Upper lobe of right lung (tissue), 1 donor: ENCODE results near the gene NAGS. TPM values are rescaled to one million over a fixed set of nuclear protein-coding genes. Genes with fewer than 3 reads are reported as not detected.

Experiments
- ATAC-seq: fragments of 200-7000 bp; cut with Tn5 transposase; one replicate; pipeline ENCODE4 v1.9.1; 2020; ENCODE audit warnings: mild to moderate bottlenecking, moderate library complexity
- DNase-seq: peaks from one replicate; pipeline ENCODE4 v3.0.0-alpha.2; 2020
- H3K27ac ChIP-seq: fragments of 200-600 bp; one replicate; pipeline ENCODE4 v1.8.0; 2022
- H3K27me3 ChIP-seq: fragments of 200-600 bp; one replicate; pipeline ENCODE4 v1.8.0; 2022; ENCODE audit warnings: mild to moderate bottlenecking
- H3K36me3 ChIP-seq: fragments of 200-600 bp; one replicate; pipeline ENCODE4 v1.8.0; 2022
- H3K4me1 ChIP-seq: fragments of 200-600 bp; one replicate; pipeline ENCODE4 v1.8.0; 2022
- H3K4me3 ChIP-seq: fragments of 200-600 bp; one replicate; pipeline ENCODE4 v1.8.0; 2022; ENCODE audit warnings: mild to moderate bottlenecking
- H3K9me3 ChIP-seq: fragments of 200-600 bp; one replicate; pipeline ENCODE4 v1.8.0; 2022
- intact Hi-C: fragments of 100-400 bp; cut with DNase I; formaldehyde crosslinking; loops from one replicate; pipeline ENCODE4 v1.11.0; 2022
- total RNA-seq: library from RNA; stranded (reverse); fragmentation: NEBNext Ultra II Directional; extraction: Animal tissue kit (Norgen Biotek cat#: 25700); gene quantifications from one replicate; pipeline ENCODE4 v1.2.1, GENCODE V29; 2021
- TF ChIP-seq, protein P1 (sequence below): fragments of 200-600 bp; IDR thresholded peaks from one replicate; pipeline ENCODE4 v1.8.0; 2022; ENCODE audit warnings: antibody characterized with exemption
- donor health status: DM: no; HTN: yes; CAD: no; lungs with severe emphysema.

Gene NAGS
- total RNA-seq, 1 donor from 2014 or later: 7.1 TPM

DNA sequence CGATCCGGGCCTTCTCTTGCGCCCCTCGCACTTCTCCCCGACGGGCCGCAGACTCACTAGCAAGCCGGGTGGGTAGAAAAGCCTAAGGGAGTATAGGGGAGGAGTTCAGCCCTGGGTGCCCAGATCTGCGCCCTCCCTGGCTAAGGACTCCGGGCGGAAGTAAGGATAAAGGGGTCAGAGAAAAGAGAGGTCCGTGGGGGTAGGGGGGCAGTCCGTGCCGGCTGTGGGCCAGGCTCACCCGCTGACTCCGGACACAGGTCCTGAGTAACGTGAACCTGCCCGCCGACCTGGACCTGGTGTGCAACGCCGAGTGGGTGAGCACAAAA is 1.8 kb downstream of the NAGS start:
- TF ChIP-seq, protein P1, sequence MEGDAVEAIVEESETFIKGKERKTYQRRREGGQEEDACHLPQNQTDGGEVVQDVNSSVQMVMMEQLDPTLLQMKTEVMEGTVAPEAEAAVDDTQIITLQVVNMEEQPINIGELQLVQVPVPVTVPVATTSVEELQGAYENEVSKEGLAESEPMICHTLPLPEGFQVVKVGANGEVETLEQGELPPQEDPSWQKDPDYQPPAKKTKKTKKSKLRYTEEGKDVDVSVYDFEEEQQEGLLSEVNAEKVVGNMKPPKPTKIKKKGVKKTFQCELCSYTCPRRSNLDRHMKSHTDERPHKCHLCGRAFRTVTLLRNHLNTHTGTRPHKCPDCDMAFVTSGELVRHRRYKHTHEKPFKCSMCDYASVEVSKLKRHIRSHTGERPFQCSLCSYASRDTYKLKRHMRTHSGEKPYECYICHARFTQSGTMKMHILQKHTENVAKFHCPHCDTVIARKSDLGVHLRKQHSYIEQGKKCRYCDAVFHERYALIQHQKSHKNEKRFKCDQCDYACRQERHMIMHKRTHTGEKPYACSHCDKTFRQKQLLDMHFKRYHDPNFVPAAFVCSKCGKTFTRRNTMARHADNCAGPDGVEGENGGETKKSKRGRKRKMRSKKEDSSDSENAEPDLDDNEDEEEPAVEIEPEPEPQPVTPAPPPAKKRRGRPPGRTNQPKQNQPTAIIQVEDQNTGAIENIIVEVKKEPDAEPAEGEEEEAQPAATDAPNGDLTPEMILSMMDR: no peak
- no peaks in the 10 kb centered on the region for H3K9me3 ChIP-seq
- intact Hi-C loops: no loop called here
- H3K27ac ChIP-seq: peak overlapping the region; percentile 66
- H3K4me3 ChIP-seq: peak overlapping the region; percentile 64
- peaks cover 15% of the 10 kb centered on the region for H3K36me3 ChIP-seq
- H3K27me3 ChIP-seq: peaks cover 19% of the 10 kb centered on the region
- DNase-seq: no peak
- ATAC-seq: peak; percentile 0
- peaks cover 31% of the 10 kb centered on the region for H3K4me1 ChIP-seq

DNA sequence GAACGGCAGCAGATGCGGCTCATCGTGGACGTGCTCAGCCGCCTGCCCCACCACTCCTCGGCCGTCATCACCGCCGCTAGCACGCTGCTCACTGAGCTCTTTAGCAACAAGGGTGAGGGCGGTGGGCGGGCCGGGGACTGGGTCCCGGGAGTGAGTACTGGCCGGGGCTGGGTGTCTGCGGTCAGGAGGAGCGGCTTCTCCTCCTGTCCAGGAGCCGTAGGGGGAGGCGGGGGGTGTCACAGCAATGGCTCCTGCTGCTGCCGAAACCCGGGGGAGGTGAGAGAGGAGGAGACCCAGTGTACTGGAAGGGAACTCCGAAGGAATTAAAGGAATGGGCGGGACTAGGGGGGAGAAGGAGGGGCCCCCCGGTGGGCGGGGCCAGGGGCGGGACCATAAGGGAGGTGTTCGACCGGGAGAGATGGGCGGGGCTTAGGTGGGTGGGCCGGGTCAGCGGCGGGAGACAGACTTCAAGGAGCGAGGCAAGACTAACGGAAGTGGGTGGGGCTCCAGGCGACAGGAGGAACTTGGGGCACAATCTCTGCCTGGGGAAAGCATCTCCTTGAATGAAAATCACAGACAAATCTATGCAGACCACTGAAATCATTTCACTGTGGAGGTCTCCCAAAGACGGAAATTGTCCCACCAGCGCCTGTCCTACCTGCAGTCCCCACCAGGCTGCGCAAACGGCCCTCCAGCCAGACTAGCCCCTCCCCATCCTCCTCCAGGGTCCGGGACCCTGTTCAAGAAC is 2.4 kb downstream of the NAGS start:
- Histone ChIP-seq H3K4me1 (peaks cover 31% of the 10 kb centered on the region), H3K27me3 (peaks cover 19% of the 10 kb centered on the region), H3K4me3 (peak overlapping the region; percentile 64), H3K27ac (peak overlapping the region; percentile 66), H3K9me3 (no peaks in the 10 kb centered on the region), H3K36me3 (peaks cover 15% of the 10 kb centered on the region)
- TF ChIP-seq, protein P1: peak; percentile 47
- intact Hi-C loops: no loop called here
- DNase-seq: peak; percentile 100
- peak; percentile 94 for ATAC-seq

GRCh38 chr17:44007346-44008204 is 3.2 kb downstream of the NAGS start:
- H3K9me3 ChIP-seq: no peaks in the 10 kb centered on the region
- H3K27ac ChIP-seq: peak overlapping the region; percentile 47
- TF ChIP-seq, protein P1: no peak
- intact Hi-C loops: no loop called here
- peaks cover 19% of the 10 kb centered on the region for H3K27me3 ChIP-seq
- ATAC-seq (no peak), DNase-seq (no peak)
- H3K4me1 ChIP-seq: peaks cover 31% of the 10 kb centered on the region
- peaks cover 15% of the 10 kb centered on the region for H3K36me3 ChIP-seq
- peak overlapping the region; percentile 64 for H3K4me3 ChIP-seq

DNA sequence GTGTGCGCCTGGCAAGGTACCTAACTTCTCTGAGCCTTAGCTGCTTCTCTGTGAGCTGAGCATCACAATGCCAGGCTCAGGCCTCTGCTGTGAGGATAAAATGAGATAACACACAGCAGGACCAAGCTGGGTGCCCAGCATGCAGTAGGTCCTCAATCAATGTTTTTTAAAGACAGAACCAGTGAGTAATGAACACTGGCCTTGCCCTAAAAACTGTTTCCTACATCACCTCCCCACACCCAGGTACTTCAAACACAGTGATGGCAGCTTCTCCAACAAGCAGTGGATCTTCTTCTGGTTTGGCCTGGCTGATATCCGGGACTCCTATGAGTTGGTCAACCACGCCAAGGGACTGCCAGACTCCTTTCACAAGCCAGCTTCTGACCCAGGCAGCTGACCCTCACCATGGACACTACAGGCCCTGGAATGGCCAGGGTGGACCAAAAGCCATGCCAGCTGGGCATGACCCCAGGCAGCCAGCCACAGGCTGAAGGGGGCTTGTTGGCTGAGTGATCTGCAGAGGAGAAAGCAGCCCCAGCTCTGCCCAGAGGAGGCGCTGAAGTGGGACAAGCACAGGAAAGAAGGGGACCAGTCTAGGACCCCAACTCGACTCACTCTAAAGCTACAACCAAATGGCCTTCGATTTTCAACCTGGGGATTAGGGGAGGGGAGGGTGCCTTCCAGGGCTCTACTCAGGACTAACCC is 3.9 kb downstream of the NAGS start:
- intact Hi-C loops: no loop called here
- TF ChIP-seq, protein P1: no peak
- no peak for DNase-seq

DNA sequence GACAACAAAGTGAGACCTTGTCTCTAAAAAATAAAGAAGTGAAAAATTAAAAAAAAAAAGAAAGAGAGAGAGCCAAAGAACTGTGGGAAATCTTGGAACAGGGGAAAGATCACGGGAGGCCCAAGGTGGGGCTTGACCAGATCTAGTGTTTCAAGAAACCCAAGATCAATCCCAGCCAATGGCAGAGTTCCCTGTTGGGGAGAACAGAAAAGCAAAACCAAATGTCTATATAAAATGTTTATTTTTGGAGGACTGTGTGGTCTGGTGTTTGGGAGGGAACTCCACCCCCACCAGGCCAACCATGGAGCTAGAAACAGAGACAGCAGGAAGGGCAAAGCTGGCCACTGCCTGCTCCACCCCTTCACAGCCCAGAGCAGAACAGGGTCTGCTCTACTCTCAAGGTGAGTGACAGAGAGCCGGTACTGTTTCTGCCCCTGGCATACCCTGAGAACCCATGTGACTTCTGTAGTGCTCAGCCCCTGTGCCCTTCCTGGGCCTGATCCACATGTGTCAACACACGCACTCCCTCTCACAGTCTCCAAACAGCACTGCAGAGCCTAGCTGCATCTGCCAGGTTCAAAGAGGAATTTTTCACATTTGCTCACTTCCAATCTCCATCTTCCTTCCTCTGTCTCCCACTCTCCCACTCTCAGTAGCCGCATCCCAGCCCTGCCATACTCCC is 6.7 kb downstream of the NAGS start:
- Histone ChIP-seq H3K4me1 (peaks cover 32% of the 10 kb centered on the region), H3K4me3 (no peak overlapping the region), H3K9me3 (no peaks in the 10 kb centered on the region), H3K27ac (no peak overlapping the region), H3K36me3 (peaks cover 15% of the 10 kb centered on the region), H3K27me3 (no peaks in the 10 kb centered on the region)
- DNase-seq (no peak), ATAC-seq (no peak)
- intact Hi-C loops: no loop called here
- TF ChIP-seq, protein P1: no peak

More for the DNA sequence above, 3.9 kb downstream of the NAGS start:
- ATAC-seq: no peak
- Histone ChIP-seq H3K9me3 (no peaks in the 10 kb centered on the region), H3K27ac (no peak overlapping the region), H3K4me1 (peaks cover 31% of the 10 kb centered on the region), H3K36me3 (peaks cover 15% of the 10 kb centered on the region), H3K27me3 (peaks cover 19% of the 10 kb centered on the region), H3K4me3 (peak overlapping the region; percentile 64)
